K562 (cell line): ENCODE data around the gene MYADML2. TPM values are rescaled to one million over a fixed set of nuclear protein-coding genes. Genes with fewer than 3 reads are reported as not detected.
A peak's percentile ranks its signal among the peaks of the same experiment; 100 is the strongest.

ENCODE experiments used
- CBFB ChIP-seq: sonication (generic); formaldehyde crosslinking; IDR thresholded peaks from 2 replicates; pipeline ENCODE4 v1.4.0; 2020; ENCODE audit warnings: mild to moderate bottlenecking, missing genetic modification reagents
- EGR1 ChIP-seq: fragments of 450-650 bp; conservative IDR thresholded peaks from 2 replicates; pipeline ENCODE4 v1.6.1; 2017; ENCODE audit warnings: mild to moderate bottlenecking
- FOXA3 ChIP-seq, 2 experiments: fragments of 450-650 bp in 1 of 2; sonication (generic) in 1 of 2; formaldehyde crosslinking; IDR thresholded peaks in 1 of 2; conservative IDR thresholded peaks in 1 of 2; 2 replicates each; pipeline versions ENCODE4 v1.4.0 to v1.8.0; 2020 to 2022; ENCODE audit warnings: mild to moderate bottlenecking in 2 of 2, missing genetic modification reagents in 1 of 2
- HNRNPL ChIP-seq: fragments of 200-400 bp; formaldehyde crosslinking; IDR thresholded peaks from 2 replicates; pipeline ENCODE4 v1.6.1; 2017; ENCODE audit warnings: low read depth, mild to moderate bottlenecking, low read length
- KAT8 ChIP-seq: fragments of 450-650 bp; IDR thresholded peaks from 2 replicates; pipeline ENCODE4 v1.6.1; 2016; ENCODE audit warnings: low read depth, mild to moderate bottlenecking
- NFE2L1 ChIP-seq: fragments of 450-650 bp; IDR thresholded peaks from 2 replicates; pipeline ENCODE4 v1.6.1; 2016; ENCODE audit warnings: missing genetic modification characterization, low read depth, mild to moderate bottlenecking, missing compliant biosample characterization, moderate library complexity, borderline replicate concordance
- NFIC ChIP-seq: fragments of 450-650 bp; IDR thresholded peaks from 2 replicates; pipeline ENCODE4 v1.6.1; 2017; ENCODE audit warnings: mild to moderate bottlenecking, inconsistent platforms
- PHB ChIP-seq: fragments of 250-450 bp; sonication (Bioruptor Pico); IDR thresholded peaks from 2 replicates; pipeline ENCODE4 v1.5.0; 2021
- SMAD2 ChIP-seq: fragments of 150-350 bp; IDR thresholded peaks from 2 replicates; pipeline ENCODE4 v1.6.1; 2014; ENCODE audit warnings: low read depth, mild to moderate bottlenecking, low read length
- TAF1 ChIP-seq: IDR thresholded peaks from 2 replicates; pipeline ENCODE4 v1.6.1; 2011; ENCODE audit warnings: mild to moderate bottlenecking, low read length, moderate library complexity; ENCODE audit not compliant: insufficient read depth, control insufficient read depth, severe bottlenecking; ENCODE audit errors: extremely low read depth
- TFAP4 ChIP-seq: sonication (generic); formaldehyde crosslinking; IDR thresholded peaks from 2 replicates; pipeline ENCODE4 v1.8.0; 2022; ENCODE audit warnings: missing genetic modification reagents, mild to moderate bottlenecking, moderate library complexity, borderline replicate concordance
- TGIF2 ChIP-seq: sonication (generic); formaldehyde crosslinking; IDR thresholded peaks from 2 replicates; pipeline ENCODE4 v1.8.1; 2022; ENCODE audit warnings: mild to moderate bottlenecking, missing genetic modification reagents, moderate library complexity
- UBTF ChIP-seq, 2 experiments: IDR thresholded peaks; 2 replicates each; pipeline ENCODE4 v1.6.1; 2012; ENCODE audit warnings: improper control_type of control experiment in 2 of 2, low read depth in 2 of 2, low read length in 2 of 2, borderline replicate concordance in 1 of 2
- USF1 ChIP-seq: sonication (generic); formaldehyde crosslinking; IDR thresholded peaks from 2 replicates; pipeline ENCODE4 v1.9.0; 2022; ENCODE audit warnings: mild to moderate bottlenecking, missing genetic modification reagents
- ZBTB33 ChIP-seq: sonication (generic); formaldehyde crosslinking; IDR thresholded peaks from 2 replicates; pipeline ENCODE4 v1.8.1; 2023; ENCODE audit warnings: mild to moderate bottlenecking, missing genetic modification reagents
- ZFX ChIP-seq: sonication (generic); formaldehyde crosslinking; IDR thresholded peaks from 2 replicates; pipeline ENCODE4 v1.8.0; 2022; ENCODE audit warnings: mild to moderate bottlenecking, missing genetic modification reagents, moderate library complexity
- ZNF165 ChIP-seq: fragments of 250-450 bp; sonication (Bioruptor Pico); IDR thresholded peaks from 2 replicates; pipeline ENCODE4 v1.4.0; 2020; ENCODE audit warnings: borderline replicate concordance
- ZNF224 ChIP-seq: sonication (generic); formaldehyde crosslinking; IDR thresholded peaks from 2 replicates; pipeline ENCODE4 v1.8.0; 2022; ENCODE audit warnings: mild to moderate bottlenecking, missing genetic modification reagents
- ZNF512 ChIP-seq: IDR thresholded peaks from 2 replicates; pipeline ENCODE4 v1.6.1; 2016; ENCODE audit warnings: missing genetic modification characterization, missing compliant biosample characterization
- polyA plus RNA-seq, 8 experiments: library from polyadenylated mRNA; depleted of rRNA in 4 of 8; stranded (reverse) in 5 of 8; unstranded in 3 of 8; fragments of >200 nt; fragmentation: Nextera tagmentation in 2 of 8; fragmentation: Illumina TruSeq in 1 of 8; extraction: Ambion mirVana in 2 of 8; extraction: Trizol in 1 of 8; gene quantifications; 2 replicates each; pipeline versions ENCODE4 v1.2.1 to v1.2.3, GENCODE V29; 2011 to 2014; ENCODE audit warnings: inconsistent platforms in 1 of 8, missing spikeins in 1 of 8
- total RNA-seq, 7 experiments: library from RNA; depleted of rRNA in 6 of 7; stranded (reverse); fragments of >200 nt in 6 of 7; fragmentation: Illumina TruSeq in 2 of 7; extraction: Trizol in 2 of 7; gene quantifications; 2 replicates each; pipeline versions ENCODE4 v1.2.1 to v1.2.3, GENCODE V29; 2011 to 2021; ENCODE audit warnings: low replicate concordance in 1 of 7

Gene MYADML2
- total and polyA plus RNA-seq, 9 of the 15 experiments (the other 6 are each of a cell fraction or from before 2014, with no cell fraction given), result not detected

GRCh38 chr17:81960130-81960958, 13.3 kb upstream of the MYADML2 start (continued):
- TF ChIP-seq HNRNPL, result no peak
- no peak for TF ChIP-seq FOXA3 (CRISPR knock-in tag; conservative IDR thresholded peaks at IDR 0.05 in 1 of 2, IDR thresholded peaks at IDR 0.05 in 1 of 2)
- no peak for TF ChIP-seq ZNF224 (CRISPR knock-in tag)
- TF ChIP-seq TAF1, result no peak
- no peak for TF ChIP-seq KAT8
- no peak for TF ChIP-seq CBFB (CRISPR knock-in tag)
- TF ChIP-seq PHB (CRISPR knock-in tag), result no peak
- no peak for TF ChIP-seq NFE2L1 (tag)
- peak; percentile 18; the same call in 1 of the 2 replicates for TF ChIP-seq TFAP4 (CRISPR knock-in tag)
- no peak for TF ChIP-seq ZNF512 (tag)
- 0 out of 2 replicates have a peak, but pooled peaks have one; percentile 38 for TF ChIP-seq TGIF2 (CRISPR knock-in tag)
- peak; percentile 63 for TF ChIP-seq EGR1
- TF ChIP-seq NFIC, result peak; percentile 70
- 0 out of 2 replicates have a peak, but pooled peaks have one; percentile 10 for TF ChIP-seq USF1 (CRISPR knock-in tag)
- no peak for TF ChIP-seq ZNF165
- TF ChIP-seq UBTF (IDR thresholded peaks at IDR 0.05; ENCODE audit: borderline replicate concordance in 1 of 2, low read depth in 2 of 2, low read length in 2 of 2), result 0 out of 4 replicates have a peak, but pooled peaks have one; percentile 57
- TF ChIP-seq ZFX (CRISPR knock-in tag), result 0 out of 2 replicates have a peak, but pooled peaks have one; percentile 6
- no peak for TF ChIP-seq SMAD2
- 0 out of 2 replicates have a peak, but pooled peaks have one; percentile 44 for TF ChIP-seq ZBTB33 (CRISPR knock-in tag)
